Suprapubic skin (tissue), 4 donors: ENCODE data around the gene PHLDB2.

ENCODE experiments used
- EP300 ChIP-seq: sonication (generic); formaldehyde crosslinking; IDR thresholded peaks from one replicate; pipeline ENCODE4 v1.6.1; 2017; ENCODE audit warnings: antibody characterized with exemption
- POLR2A ChIP-seq, 2 donors: fragments of 450-650 bp; IDR thresholded peaks; one replicate each; pipeline ENCODE4 v1.6.1; 2017; ENCODE audit warnings: antibody characterized with exemption in 2 of 2, mild to moderate bottlenecking in 2 of 2, moderate library complexity in 2 of 2
- POLR2AphosphoS5 ChIP-seq, 3 donors: sonication (generic); formaldehyde crosslinking; IDR thresholded peaks; one replicate each; pipeline ENCODE4 v1.6.1; 2017; ENCODE audit warnings: antibody characterized with exemption in 3 of 3
- TF ChIP-seq, protein P1 (sequence below), 2 donors: fragments of 200-600 bp in 1 of 2; fragments of 450-650 bp in 1 of 2; sonication (generic) in 1 of 2; IDR thresholded peaks; one replicate each; pipeline ENCODE4 v1.5.1; 2016 to 2019; ENCODE audit warnings: antibody characterized with exemption in 2 of 2, mild to moderate bottlenecking in 1 of 2, moderate library complexity in 1 of 2

GRCh38 chr3:112004187-112004586, 145.1 kb downstream of the PHLDB2 start:
- TF ChIP-seq, protein P1, sequence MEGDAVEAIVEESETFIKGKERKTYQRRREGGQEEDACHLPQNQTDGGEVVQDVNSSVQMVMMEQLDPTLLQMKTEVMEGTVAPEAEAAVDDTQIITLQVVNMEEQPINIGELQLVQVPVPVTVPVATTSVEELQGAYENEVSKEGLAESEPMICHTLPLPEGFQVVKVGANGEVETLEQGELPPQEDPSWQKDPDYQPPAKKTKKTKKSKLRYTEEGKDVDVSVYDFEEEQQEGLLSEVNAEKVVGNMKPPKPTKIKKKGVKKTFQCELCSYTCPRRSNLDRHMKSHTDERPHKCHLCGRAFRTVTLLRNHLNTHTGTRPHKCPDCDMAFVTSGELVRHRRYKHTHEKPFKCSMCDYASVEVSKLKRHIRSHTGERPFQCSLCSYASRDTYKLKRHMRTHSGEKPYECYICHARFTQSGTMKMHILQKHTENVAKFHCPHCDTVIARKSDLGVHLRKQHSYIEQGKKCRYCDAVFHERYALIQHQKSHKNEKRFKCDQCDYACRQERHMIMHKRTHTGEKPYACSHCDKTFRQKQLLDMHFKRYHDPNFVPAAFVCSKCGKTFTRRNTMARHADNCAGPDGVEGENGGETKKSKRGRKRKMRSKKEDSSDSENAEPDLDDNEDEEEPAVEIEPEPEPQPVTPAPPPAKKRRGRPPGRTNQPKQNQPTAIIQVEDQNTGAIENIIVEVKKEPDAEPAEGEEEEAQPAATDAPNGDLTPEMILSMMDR (IDR thresholded peaks at IDR 0.05): no peak
- TF ChIP-seq POLR2AphosphoS5 (IDR thresholded peaks at IDR 0.05) (no peak), EP300 (no peak), POLR2A (IDR thresholded peaks at IDR 0.05) (no peak)
